Stomach (tissue), 9 donors: ENCODE results near the gene NFIC. TPM values are rescaled to one million over a fixed set of nuclear protein-coding genes. Genes with fewer than 3 reads are reported as not detected.

ENCODE experiments used
- DNase-seq, 2 donors: peaks; one replicate each; pipeline versions ENCODE4 v3.0.0 to v3.0.0-alpha.2; 2013 to 2019
- H3K27ac ChIP-seq, 5 donors: fragments of 200-600 bp in 4 of 5; sonication (generic) in 4 of 5; one replicate each; pipeline ENCODE4 v1.5.1; 2013 to 2019; ENCODE audit warnings: mild to moderate bottlenecking in 1 of 5, moderate library complexity in 1 of 5
- H3K27me3 ChIP-seq, 3 donors: fragments of 200-600 bp; sonication (generic); one replicate each; pipeline ENCODE4 v1.5.1; 2017 to 2019; ENCODE audit warnings: mixed run types in 1 of 3
- H3K36me3 ChIP-seq, 4 donors: fragments of 200-600 bp; sonication (generic); 1 replicate in 3 of 4; 2 replicates in 1 of 4; pipeline ENCODE4 v1.5.1; 2016 to 2019
- H3K4me1 ChIP-seq, 4 donors: fragments of 200-600 bp; sonication (generic); one replicate each; pipeline ENCODE4 v1.5.1; 2016 to 2019
- H3K4me3 ChIP-seq, 4 donors: fragments of 200-600 bp; sonication (generic) in 3 of 4; one replicate each; pipeline ENCODE4 v1.5.1; 2016 to 2019; ENCODE audit warnings: mild to moderate bottlenecking in 1 of 4
- H3K9me3 ChIP-seq, 4 donors: fragments of 200-600 bp; sonication (generic); one replicate each; pipeline ENCODE4 v1.5.1; 2016 to 2019
- EP300 ChIP-seq: sonication (generic); formaldehyde crosslinking; IDR thresholded peaks from one replicate; pipeline ENCODE4 v1.6.1; 2017; ENCODE audit warnings: antibody characterized with exemption
- POLR2A ChIP-seq, 4 donors: fragments of 450-650 bp; IDR thresholded peaks; one replicate each; pipeline ENCODE4 v1.6.1; 2016; ENCODE audit warnings: antibody characterized with exemption in 4 of 4, control low read depth in 2 of 4, mild to moderate bottlenecking in 1 of 4, moderate library complexity in 1 of 4
- POLR2AphosphoS5 ChIP-seq, 3 donors: sonication (generic); formaldehyde crosslinking; IDR thresholded peaks; one replicate each; pipeline ENCODE4 v1.6.1; 2016; ENCODE audit warnings: antibody characterized with exemption in 3 of 3
- WGBS, 5 donors: extraction: QIAGEN DNeasy Blood & Tissue Kit in 3 of 5; methylation state at CpG; one replicate each; pipeline versions ENCODE4 v1.1.5 to v1.1.7; 2013 to 2018; 5-methylcytosine and 5-hydroxymethylcytosine counted together
- intact Hi-C: fragments of 100-400 bp; cut with DNase I; formaldehyde crosslinking; loops from one replicate; pipeline ENCODE4 v1.15.1; 2023; ENCODE audit warnings: low total_unique reads
- polyA plus RNA-seq, 3 donors: library from polyadenylated mRNA; stranded (reverse); fragments of 200-250 nt; gene quantifications; one replicate each; pipeline ENCODE4 v1.2.3, GENCODE V29; 2013
- total RNA-seq, 5 donors: library from RNA; depleted of rRNA; stranded (reverse); fragments of >200 nt; gene quantifications; one replicate each; pipeline versions ENCODE4 v1.1.0 to v1.2.3, GENCODE V29; 2014 to 2016
- TF ChIP-seq, protein P1 (sequence below), 7 experiments: fragments of 450-650 bp in 4 of 7; fragments of 200-600 bp in 3 of 7; sonication (generic) in 3 of 7; IDR thresholded peaks; one replicate each; pipeline ENCODE4 v1.5.1; 2016 to 2019; ENCODE audit warnings: antibody characterized with exemption in 7 of 7, control low read depth in 2 of 7, mild to moderate bottlenecking in 1 of 7
- donor health status: healthy with polysubstance abuse.
- donor health status: Bipolar disorder and iron deficiency.
- donor health status: healthy.

NFIC gene
- total and polyA plus RNA-seq, 8 donors, result 16.7 to 251 (median 47.8) TPM

- Histone ChIP-seq H3K36me3 (no peaks in the 10 kb centered on the region), H3K9me3 (no peaks in the 10 kb centered on the region), H3K4me3 (no peak overlapping the region), H3K4me1 (peaks cover 44 to 73% (median 56%) of the 10 kb centered on the region in 4 donors), H3K27me3 (no peaks in the 10 kb centered on the region), H3K27ac (peak overlapping the region; percentile 87 to 97 (median 96))
- TF ChIP-seq POLR2AphosphoS5 (IDR thresholded peaks at IDR 0.05) (peak in 2 of 3 donors; percentile 27 to 81), EP300 (peak; percentile 8), POLR2A (IDR thresholded peaks at IDR 0.05) (no peak)
- TF ChIP-seq, protein P1, sequence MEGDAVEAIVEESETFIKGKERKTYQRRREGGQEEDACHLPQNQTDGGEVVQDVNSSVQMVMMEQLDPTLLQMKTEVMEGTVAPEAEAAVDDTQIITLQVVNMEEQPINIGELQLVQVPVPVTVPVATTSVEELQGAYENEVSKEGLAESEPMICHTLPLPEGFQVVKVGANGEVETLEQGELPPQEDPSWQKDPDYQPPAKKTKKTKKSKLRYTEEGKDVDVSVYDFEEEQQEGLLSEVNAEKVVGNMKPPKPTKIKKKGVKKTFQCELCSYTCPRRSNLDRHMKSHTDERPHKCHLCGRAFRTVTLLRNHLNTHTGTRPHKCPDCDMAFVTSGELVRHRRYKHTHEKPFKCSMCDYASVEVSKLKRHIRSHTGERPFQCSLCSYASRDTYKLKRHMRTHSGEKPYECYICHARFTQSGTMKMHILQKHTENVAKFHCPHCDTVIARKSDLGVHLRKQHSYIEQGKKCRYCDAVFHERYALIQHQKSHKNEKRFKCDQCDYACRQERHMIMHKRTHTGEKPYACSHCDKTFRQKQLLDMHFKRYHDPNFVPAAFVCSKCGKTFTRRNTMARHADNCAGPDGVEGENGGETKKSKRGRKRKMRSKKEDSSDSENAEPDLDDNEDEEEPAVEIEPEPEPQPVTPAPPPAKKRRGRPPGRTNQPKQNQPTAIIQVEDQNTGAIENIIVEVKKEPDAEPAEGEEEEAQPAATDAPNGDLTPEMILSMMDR (IDR thresholded peaks at IDR 0.05), result no peak
- WGBS, 5 donors, result 57 to 66% (median 64%) methylated on average over 15 of the region's 15 CpGs
- DNase-seq, result peak; percentile 45 to 77
- intact Hi-C loops, result no loop called here
Measured at GRCh38 chr19:3335431-3336350, 30.7 kb upstream of the NFIC start.

DNA sequence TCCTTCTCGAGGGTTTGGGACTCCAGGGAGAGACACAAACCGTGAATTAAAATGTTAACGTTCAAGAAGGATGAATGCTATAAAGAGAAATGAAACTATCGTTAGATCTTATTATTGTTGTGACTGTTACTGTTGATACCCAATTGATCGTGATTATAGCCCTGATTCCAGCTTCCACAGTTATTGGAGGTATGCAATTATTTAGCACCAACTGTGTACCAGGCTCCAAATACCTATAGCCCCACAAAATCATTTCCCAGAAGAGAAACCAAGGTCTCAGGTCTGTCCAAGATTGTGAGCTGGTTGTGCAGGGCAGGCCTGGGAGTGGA, 30.1 kb upstream of the NFIC start:
- H3K36me3 ChIP-seq, result no peaks in the 10 kb centered on the region
- intact Hi-C loops, result no loop called here
- peak overlapping the region; percentile 87 to 97 (median 96) for H3K27ac ChIP-seq
- H3K9me3 ChIP-seq, result no peaks in the 10 kb centered on the region
- H3K27me3 ChIP-seq, result no peaks in the 10 kb centered on the region
- whole genome bisulfite sequencing, 5 donors, result 19 to 46% (median 28%) methylated on average over 5 of the region's 5 CpGs
- H3K4me1 ChIP-seq, result peaks cover 44 to 73% (median 56%) of the 10 kb centered on the region in 4 donors
- no peak overlapping the region for H3K4me3 ChIP-seq
- TF ChIP-seq POLR2A (IDR thresholded peaks at IDR 0.05), result no peak
- TF ChIP-seq EP300, result no peak
- TF ChIP-seq, protein P1 (IDR thresholded peaks at IDR 0.05), result no peak
- no peak for TF ChIP-seq POLR2AphosphoS5 (IDR thresholded peaks at IDR 0.05)
- DNase-seq, result no peak

DNA sequence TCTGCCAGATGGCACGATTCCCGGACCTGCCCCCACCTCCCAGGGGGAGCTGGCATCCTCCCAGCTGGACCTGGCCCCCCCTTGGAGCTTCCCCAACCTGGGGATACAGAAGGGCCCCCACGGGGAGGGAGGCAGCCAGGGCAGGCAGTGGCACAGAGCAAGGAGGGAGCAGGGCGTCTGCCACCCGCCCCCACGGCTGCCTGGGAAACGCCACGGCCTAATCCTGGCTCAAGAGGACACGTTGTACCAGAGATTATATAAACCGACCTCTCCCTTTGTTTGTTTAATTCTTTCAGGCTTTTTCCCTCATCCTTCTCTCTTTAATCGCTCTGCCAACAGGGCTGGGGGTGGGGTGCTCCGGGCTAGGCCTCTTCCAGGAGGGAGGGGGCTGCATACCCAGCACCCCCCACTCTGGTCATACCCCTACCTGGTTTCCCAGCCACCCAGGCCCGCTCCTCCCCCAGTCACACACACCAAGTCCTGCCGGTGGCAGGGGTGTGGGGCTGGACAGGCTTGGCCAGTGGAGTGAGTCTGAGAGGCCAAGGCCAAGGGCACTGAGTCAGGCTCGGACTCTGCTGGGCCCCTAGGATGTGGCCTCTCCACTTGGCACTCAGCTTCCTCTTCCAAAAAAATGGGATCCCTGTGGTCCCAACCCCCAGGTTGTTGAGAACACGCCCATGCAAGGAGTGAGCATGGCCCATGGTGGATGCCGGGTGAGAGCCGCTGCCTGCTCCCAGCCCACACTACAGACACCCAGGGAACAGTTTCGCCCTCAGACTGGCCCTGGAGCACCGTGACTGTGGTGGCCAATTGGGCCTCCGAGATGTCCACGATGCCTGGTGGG, 29.5 kb upstream of the NFIC start:
- TF ChIP-seq POLR2A (IDR thresholded peaks at IDR 0.05) (no peak), POLR2AphosphoS5 (IDR thresholded peaks at IDR 0.05) (peak; percentile 88 to 95 (median 94)), EP300 (peak; percentile 97)
- TF ChIP-seq, protein P1 (IDR thresholded peaks at IDR 0.05), result peak in 1 of 7 experiments; percentile 23
- H3K27me3 ChIP-seq, result no peaks in the 10 kb centered on the region
- H3K36me3 ChIP-seq, result no peaks in the 10 kb centered on the region
- peaks cover 44 to 79% (median 56%) of the 10 kb centered on the region in 4 donors for H3K4me1 ChIP-seq
- intact Hi-C loops, result no loop called here
- no peaks in the 10 kb centered on the region for H3K9me3 ChIP-seq
- H3K4me3 ChIP-seq, result no peak overlapping the region
- peak; percentile 90 to 97 for DNase-seq
- 15 to 26% (median 17%) methylated on average over 16 to 22 of the region's 22 CpGs for WGBS, 5 donors
- peak overlapping the region; percentile 87 to 97 (median 96) for H3K27ac ChIP-seq

- intact Hi-C loops, result no loop called here
Measured at GRCh38 chr19:3338541-3339181, 27.7 kb upstream of the NFIC start.

More at GRCh38 chr19:3338541-3339181, 27.7 kb upstream of the NFIC start:
- peak overlapping the region; percentile 87 to 97 (median 96) for H3K27ac ChIP-seq
- peaks cover 54 to 87% (median 64%) of the 10 kb centered on the region in 4 donors for H3K4me1 ChIP-seq
- no peaks in the 10 kb centered on the region for H3K9me3 ChIP-seq
- no peak overlapping the region for H3K4me3 ChIP-seq
- H3K36me3 ChIP-seq, result no peaks in the 10 kb centered on the region
- WGBS, 5 donors, result 21 to 39% (median 24%) methylated on average over 4 to 12 of the region's 12 CpGs
- H3K27me3 ChIP-seq, result no peaks in the 10 kb centered on the region
- peak; percentile 46 to 87 for DNase-seq
- TF ChIP-seq POLR2A (IDR thresholded peaks at IDR 0.05) (no peak), EP300 (no peak), POLR2AphosphoS5 (IDR thresholded peaks at IDR 0.05) (peak in 2 of 3 donors; percentile 72 to 73)
- TF ChIP-seq, protein P1 (IDR thresholded peaks at IDR 0.05), result no peak
